NCI-H226 (cell line): Measurements from ENCODE around the gene DYNLT4.
A peak's percentile ranks its signal among the peaks of the same experiment; 100 is the strongest.
"Not testable (repeated sequence)": the region's sequence is repeated elsewhere in the genome, so short reads cannot be mapped to it uniquely, and the experiment has no call there.

Experiments used
- DNase-seq: peaks from one replicate; pipeline ENCODE4 v3.0.0-alpha.2; 2015

DYNLT4 gene, protein sequence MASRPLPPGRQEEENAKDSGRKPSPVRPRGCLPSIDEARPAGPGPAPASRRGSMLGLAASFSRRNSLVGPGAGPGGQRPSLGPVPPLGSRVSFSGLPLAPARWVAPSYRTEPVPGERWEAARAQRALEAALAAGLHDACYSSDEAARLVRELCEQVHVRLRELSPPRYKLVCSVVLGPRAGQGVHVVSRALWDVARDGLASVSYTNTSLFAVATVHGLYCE

DNA sequence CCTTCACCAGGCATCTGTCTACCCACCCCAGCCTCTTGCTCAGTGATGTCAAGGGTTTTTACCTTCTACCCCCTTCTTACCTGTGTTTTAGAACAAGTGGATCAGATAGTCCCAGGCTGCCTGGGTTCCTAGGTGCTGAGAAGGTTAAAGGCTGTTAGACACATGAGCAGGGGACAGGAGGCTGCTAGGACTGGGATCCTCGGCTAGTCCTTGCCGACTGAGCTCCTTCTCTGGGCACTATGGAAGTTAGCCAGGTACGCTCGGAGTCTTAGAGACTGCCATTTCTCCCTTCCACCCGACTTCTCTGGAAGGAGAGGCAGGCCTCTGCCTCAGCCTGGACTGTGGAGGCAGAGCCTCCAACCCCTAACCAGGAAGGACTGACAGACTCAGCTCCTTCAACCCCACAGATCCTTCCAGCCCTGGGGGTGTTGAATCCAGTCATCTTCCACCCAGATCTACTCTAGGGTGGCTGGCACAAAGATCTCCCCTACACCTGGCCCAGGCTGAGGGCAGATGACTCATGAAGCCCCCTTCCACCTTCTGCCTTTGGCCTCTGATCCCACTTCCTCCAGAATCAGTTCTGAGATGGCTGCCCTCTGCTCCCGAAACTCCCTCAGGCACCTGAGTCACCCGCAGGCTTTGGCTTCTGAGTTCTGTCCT lies at the start of gene DYNLT4:
Gene DYNLT4 (minus strand): TSS at position 648 of the 660 bp plus-strand sequence. CDS start 683 bp downstream, outside the sequence.
- DNase-seq, result no peak

DNA sequence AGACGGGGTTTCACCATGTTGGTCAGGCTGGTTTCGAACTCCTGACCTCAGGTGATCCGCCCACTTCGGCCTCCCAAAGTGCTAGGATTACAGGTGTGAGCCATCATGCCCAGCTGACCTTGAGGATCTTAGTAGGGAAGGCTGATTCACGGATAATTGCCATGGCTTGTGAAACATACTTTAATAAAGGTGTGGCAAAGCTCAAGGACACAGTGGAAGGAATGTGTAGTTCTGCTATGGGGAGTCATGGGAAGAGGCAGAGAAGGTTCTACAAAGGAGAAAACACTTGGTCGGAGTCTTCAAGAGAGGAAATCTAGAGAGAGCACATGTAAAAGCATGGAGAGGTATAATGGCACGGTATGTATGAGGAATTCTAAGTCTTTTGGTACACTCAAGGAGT lies 48.6 kb upstream of the DYNLT4 start:
- no peak for DNase-seq

DNA sequence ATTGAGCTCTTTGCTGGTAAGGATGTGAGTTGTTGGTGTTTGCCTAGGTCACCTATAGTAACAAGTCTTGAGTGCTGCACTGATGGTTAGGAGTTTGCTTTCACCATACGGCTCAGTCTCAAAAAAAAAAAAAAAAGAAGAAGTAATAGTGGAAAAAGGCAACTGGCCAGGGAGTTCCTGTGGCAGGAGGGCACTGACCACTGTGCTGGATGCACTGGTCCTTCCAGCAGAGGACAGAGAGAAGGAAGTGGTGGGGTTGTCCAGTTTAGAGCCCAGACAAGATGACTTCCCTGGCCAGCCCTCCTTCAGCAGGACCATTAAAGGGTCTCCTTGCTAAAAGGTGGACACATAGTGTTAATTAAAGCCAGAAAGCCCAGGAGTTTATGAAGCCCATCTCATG lies 47.8 kb upstream of the DYNLT4 start:
- DNase-seq, result no peak

DNA sequence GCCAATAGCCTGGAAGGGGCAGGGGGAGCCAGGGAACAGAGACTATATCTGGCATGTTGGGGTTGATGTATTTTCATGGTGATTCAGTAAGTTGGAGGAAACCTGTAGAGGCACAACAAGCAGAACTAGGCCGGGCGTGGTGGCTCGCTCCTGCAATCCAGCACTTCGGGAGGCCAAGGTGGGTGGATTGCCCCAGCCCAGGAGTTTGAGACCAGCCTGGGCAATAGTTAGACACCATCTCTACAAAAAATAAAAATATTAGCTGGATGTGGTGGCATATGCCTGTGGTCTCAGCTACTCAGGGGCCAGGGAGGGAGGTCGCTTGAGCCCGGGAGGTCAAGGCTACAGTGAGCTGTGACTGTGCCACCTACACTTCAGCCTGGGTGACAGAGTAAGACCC lies 46.0 kb upstream of the DYNLT4 start:
- DNase-seq, result no peak

DNA sequence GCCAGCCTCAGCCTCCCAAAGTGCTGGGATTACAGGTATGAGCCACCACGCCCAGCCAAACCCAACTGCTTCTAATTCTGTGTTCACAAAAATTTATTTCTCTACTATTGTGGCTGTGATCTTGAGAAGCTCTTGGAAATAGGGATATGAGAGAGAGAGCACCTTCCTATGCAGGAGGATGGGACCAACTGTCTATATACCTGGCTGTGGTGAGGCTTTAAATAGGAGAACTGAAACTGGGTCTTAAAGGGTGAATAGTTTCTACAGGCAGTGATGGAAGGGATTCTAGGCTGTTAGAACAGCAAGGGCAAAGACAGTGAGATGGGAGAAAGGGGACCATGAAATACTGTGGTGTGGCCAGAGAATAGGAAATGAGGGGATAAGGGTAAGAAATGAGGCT lies 44.2 kb upstream of the DYNLT4 start:
- no peak for DNase-seq

DNA sequence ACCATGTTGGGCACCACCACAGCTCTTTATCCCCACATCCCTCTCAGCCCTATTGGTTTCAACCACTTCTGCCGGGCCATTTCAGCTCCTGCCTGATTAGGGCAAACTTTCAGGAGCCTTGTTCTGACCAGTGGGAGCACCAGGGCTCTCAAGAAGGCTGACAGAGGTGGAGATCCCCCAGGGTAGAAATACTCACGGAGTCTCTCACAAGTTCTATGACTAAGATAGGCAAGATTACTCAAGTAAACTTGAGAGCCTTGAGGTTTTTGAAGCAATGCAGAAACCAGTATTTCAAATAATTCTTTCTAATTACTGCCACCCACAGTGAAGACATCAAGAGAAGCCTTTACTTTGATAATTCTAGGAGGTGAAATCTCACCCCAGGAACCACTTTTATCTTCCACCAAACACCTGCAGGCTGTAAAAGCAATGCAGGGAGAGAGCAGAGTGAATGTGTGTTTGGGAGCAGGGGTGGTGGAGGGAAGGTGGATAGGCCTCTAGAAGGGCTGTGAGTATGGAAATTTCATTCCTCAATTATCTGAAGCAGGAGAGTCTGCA lies 42.5 kb upstream of the DYNLT4 start:
- DNase-seq, result no peak

DNA sequence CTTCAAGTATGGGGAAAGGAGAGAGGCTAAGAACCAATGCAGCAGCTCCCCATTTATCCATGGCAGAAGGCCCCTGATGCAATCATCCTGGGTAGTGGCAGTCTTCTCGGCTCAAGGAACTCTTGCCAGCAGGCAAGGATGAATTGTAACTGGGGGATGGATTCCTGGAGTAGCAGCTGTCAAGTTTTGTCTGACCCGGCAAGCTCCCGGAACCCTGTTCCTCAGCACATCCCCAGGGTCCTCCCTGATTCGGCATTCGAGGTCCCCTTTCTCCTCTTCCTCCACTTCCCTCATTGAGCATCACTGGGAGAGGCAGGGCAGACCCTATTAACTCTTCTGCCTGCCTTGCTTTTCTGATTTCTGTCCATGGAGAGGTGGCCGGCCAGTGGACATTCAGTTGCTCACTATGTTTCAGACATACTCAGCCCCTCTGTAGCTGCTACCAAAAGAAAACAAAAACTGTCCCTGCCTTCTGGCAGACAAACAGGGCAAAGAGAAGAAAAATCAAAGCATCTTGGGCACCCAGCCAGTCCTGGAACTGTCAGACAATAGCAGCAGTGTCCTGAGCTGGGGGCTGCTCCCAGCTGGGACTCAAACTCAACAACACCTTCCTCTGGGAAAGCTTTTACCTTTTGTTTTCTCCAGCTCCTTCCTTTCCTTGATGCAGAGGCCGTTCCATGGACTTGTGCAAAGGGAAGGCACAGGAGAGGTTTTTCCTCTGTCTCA lies 41.5 kb upstream of the DYNLT4 start:
- DNase-seq, result no peak

DNA sequence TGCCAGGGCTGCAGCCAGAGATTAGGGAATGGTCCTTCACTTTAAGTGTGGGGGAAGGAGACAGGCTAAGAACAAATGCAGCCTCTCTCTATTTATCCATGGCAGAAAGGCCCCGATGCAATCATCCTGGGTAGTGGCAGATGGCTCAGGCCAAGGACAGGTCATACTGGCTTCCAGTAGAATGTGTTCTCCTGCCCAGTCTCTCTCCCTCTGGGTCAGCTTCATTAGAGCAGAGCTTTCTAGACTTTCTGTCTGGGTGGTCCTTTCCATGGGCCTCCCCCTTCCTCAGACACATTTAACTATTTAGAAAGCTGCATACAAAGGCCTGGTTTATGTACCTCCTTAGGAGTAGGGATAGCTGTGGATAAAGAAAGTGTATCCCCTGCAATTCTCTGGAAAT lies 40.7 kb upstream of the DYNLT4 start:
- no peak for DNase-seq

DNA sequence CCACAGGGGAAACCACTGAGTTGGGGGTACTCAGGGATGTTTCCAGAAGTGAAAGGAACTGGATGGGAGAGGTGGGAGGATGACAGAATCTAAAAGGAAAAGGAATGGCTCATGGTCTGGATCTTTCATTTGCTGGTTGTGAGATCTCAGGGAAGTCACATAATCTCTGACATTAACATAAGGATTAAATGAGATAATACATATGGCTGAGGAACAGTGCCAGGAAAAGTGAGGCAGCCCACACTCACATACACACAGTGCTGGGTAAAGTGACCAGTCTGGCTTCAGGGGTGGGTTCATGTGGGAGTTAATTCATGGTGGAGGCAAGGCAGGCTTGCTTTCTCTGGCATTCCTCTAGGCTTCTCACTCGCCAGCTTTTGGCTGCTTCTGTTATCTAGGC lies 39.8 kb upstream of the DYNLT4 start:
- DNase-seq, result no peak

DNA sequence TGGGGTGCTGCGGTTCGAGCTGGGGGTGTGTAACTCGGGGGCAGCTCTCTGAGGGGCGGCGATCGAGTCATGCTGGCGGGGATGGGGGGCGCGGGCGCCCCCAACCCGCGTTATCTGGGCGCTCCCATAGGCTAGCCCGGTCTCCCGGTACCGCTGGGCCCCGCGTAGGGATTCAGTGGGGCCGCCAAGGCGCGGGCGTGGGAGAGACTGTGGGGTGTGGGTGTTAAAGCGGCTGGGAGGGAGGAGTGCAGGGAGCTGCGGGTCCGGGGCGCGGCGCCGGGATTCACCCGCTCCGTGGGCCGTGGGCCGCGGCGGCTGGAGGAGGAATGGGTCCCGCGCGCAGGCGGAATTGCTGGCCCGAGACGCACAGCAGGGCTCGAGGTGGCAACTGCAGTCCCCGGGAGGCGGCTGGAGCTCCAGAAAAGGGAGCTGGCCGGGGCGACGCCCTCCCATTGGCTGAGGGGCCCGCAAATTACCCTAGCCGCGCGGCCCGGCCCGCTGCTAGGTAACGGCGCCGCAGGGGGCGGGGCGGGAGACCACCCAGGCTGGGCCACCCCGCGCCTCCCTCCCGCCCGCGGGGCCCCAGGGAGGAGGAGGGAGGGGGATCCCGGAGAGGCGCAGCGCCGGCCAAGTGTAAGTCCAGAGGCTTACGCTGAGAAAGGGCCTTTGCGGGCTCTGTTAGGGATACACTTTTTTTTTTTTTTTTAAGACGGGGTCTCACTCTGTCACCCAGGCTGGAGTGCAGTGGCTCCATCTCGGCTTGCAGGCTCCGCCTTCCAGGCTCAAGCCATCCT lies 35.9 kb upstream of the DYNLT4 start, which contains the start of gene PTCH2:
Gene PTCH2 (minus strand): TSS at position 392 of the 794 bp plus-strand sequence. CDS start 321 bp downstream, at position 71.
- peak; percentile 28 for DNase-seq

DNA sequence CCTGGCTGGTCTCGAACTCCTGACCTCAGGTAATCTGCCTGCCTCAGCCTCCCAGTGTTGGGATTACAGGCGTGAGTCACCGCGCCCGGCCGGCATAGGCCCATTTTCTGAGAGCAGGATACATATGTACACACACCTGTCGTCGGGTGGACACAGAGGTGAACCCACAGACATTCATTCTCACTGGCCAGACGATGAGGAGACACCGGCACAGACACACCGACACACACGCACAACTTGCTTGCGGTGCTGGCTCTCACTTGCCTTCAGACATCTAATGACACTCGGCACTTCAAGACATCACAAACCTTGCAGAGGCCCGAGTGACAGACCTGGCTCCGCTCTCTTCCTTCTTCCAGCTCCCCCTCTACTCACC lies 35.3 kb upstream of the DYNLT4 start:
- no peak for DNase-seq

DNA sequence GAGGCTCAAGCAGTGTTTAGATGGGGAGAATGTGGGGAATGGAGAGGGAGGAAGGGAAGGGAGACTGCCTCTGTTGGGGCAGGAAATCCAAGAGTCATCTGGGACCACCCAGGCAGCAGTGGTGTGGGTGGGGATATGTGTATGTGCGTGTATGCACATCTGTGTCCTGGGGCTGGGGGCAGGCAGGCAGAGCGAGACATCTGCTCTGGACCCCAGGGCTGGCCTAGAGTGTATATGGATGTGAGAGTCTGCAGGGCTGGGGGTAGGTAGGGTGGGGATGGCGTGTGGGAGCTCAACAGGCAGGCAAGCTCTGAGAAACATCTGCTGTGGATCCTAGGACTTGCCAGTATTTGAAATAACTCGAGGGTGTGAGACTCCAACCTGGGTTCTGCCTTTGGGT lies 32.4 kb upstream of the DYNLT4 start:
- no peak for DNase-seq

DNA sequence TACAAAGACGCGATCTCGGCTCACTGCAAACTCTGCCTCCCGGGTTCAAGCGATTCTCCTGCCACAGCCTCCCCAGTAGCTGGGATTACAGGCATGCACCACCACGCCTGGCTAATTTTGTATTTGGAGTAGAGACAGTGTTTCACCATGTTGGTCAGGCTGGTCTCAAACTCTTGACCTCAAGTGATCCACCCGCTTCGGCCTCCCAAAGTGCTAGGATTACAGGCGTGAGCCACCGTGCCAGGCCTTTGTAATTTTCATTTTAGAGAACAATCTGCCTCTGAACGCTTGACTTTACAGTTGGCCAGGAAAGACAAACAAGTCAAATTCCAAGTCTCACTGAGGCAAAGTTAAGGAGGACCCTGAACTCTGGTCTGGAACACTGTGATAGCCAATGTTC lies 31.1 kb upstream of the DYNLT4 start:
- not testable (repeated sequence) for DNase-seq

DNA sequence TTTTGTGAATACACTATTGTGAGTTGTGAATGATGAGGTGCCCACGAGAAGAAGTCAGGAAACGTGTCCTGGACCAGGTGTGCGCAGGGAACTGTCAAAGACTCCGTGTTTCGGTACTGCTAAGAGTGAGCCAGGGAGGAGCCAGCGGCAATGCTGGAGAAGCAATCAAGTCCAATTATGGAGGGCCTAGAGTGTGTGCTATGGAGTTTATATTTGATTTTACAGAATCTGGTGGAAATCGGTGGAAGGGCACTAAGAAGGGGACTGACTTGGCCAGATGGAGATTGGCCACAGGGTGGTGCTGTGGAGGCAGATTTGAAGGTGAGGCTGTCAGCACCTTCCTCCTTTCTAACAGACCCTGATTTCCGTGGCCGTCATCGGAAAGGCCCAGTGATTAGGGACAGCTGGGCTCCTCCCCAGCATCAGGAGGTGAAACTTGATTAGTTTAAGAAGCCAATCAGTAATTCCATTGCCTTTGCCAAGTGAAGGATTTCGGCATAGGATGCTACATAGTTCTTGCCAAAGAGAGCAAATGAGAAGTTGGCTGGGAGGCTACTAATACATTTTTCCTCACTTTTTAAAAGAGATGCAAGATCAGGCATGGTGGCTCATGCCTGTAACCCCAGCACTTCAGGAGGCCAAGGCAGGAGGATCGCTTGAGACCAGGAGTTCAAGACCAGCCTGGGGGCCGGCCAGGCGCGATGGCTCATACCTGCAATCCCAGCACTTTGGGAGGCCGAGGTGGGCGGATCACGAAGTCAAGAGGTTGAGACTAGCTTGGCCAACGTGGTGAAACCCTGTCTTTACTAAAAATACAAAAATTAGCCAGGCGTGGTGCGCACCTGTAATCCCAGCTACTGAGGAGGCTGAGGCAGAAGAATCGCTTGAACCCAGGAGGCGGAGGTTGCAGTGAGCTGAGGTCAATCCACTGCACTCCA lies 28.9 kb upstream of the DYNLT4 start:
- peak; percentile 54 for DNase-seq

DNA sequence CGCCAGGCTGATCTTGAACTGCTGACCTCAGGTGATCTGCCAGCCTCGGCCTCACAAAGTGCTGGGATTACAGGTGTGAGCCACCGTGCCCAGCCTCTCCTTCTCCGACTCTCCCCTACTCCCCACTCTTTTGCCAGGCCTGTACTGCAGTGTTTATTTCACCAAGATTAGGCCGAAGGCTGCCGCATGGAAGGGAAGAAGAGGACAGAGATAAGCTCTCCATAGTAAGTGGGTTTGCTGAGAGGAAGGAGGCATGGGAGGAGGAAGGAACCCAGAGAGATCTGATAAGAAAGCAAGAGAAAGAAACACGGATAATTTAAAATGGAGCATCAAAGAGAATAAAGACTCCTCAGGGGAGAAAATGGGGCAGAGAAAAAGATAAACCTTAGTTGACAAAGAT lies 27.2 kb upstream of the DYNLT4 start:
- no peak for DNase-seq

DNA sequence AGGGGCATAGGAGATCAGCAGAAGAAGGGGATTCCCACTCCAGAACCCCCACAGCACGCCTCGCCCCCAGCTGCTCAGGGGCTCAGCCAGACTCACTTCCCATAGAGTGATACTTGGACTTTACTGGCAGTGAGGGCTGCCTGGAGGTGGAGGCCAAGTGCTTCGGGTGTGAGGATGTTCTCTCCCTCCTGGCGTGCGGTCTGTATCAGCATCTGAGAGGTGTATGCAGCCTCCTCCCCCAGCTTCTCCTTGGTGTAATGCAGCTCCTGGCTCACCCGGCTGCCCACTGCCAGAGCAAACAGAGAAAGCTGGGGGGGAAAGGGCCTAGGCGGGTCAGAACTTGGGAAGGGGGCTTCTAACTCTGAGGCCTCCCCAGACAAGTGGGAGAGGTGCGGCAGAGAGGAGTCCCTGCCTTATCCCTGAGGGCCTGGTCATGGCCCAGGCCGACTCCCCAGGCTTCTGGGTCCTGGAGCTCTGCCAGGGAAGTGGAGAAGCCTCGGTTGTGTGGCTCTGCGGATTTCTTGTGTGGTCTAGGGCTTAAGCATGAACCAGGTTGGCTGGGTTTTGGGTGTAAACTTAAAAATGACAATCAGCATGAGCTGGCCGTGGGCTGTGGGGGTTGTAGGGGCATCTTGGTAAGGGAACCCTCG lies 25.0 kb upstream of the DYNLT4 start:
- DNase-seq, result no peak

DNA sequence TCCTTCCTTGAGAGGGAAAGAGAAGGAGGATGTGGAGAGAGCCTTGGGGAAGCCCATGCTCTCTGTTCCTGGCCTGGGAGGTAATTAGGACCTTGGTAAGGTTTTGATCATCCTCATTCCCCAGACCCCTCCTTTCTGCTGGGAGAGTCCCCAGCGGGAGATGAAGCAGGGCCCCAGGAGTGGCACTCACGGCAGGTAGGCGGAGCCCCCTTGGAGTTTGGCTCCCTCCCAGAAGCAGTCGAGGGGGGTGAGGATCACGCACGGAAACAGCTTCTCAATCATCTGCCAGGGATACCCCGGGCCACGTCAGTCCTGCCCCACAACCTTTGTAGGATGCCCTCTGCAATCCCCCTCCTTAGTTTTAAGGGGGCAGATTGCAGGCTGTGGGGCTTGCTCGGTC lies 24.4 kb upstream of the DYNLT4 start:
- DNase-seq, result no peak

DNA sequence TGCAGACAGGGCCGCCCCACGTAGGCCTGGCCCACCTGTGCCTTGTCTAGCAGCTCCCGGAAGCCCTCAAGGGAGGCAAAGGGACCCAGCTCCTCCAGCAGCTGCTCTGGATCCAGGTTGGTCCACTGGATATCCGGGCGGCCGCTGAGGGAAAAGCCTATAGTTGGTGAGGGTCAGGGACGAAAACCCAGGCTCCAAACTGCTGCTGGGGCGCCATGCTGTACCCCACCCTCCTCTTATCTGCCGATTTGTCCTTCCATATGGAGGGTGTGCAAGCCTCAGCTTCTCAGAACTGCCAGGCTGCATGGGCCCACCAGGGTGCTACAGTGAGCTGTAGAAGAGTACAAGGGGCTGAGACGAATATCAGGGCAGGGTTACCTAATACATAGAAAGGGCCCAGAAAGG lies 23.8 kb upstream of the DYNLT4 start:
- no peak for DNase-seq

DNA sequence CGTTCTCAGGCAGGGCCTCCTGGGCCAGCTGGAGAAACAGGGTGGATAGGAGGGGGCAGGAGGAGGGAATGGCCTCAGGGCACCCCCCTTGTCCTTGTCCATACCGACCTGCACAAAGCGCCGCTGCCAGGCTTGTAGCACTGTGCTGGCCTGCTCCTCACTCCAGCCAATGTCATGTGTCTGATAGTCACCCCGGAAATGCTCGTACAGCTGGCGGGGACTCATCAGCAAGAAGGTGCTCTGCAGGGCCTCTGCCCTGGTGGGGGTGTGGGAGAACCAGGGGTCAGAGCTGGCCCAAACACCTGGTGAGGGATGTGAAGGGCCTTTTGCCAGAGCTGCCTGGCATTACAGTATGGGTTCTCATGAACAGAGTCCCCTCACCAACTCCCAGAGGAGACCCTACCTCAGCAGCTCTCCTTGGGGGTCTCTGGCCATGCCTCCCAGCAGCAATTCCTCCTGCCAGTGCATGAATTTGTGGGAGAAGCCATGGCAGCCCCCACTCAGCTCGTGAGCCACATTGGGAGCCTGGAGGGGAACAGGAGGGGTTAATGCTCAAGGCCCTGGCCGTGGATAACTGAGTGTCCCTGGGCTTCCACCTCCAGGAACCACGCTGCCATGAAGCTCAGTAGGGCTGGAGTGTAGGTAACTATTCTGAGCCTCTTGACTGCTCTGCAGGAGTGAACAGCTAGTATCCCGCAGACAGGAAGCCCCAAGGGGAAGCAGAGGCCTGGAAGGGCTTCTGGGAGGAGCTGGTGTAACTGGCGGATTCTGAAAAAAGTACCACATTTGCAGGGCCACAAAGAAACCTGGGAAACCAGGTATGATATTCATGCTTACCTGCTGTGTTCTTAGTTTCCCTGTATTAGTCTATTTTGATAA lies 22.6 kb upstream of the DYNLT4 start:
- no peak for DNase-seq

DNA sequence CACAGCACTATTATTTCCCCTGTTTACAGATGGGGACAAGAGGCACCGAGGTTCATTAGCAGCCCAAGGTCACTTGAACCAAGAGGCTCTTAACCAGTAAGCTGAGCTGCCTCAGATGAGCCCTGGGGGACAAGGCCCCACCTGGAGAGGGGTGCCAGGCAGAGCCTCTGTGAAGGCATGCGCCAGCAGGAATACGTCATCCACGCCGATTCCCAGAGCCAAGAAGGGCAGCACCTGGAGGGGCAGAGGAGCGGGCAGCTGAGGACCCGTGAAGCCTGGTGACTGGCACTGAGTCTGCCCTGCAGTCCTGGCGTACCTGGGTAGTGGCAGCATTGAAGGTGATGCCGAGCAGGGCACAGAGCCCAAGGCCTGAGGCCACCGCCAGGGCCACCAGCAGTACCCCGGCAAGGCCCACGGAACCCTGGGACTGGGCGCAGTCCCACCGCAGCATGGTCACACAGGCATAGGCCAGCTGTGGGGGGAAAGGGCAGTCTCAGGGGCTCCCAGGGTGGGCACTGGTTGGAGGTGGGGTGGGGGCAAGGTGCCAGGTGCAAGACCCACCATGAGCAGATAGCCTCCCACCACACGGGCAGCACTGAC lies 21.8 kb upstream of the DYNLT4 start:
- DNase-seq, result no peak
